GM18502 (cell line): ENCODE results near the gene WDTC1.
"Not testable (repeated sequence)": the region's sequence is repeated elsewhere in the genome, so short reads cannot be mapped to it uniquely, and the experiment has no call there.

ENCODE experiments used
- ATAC-seq: cut with Tn5 transposase; IDR thresholded peaks from one replicate; pipeline ENCODE4 v1.9.1; 2021; ENCODE audit warnings: mild to moderate bottlenecking; ENCODE audit not compliant: unreplicated experiment, poor library complexity

Gene WDTC1, protein sequence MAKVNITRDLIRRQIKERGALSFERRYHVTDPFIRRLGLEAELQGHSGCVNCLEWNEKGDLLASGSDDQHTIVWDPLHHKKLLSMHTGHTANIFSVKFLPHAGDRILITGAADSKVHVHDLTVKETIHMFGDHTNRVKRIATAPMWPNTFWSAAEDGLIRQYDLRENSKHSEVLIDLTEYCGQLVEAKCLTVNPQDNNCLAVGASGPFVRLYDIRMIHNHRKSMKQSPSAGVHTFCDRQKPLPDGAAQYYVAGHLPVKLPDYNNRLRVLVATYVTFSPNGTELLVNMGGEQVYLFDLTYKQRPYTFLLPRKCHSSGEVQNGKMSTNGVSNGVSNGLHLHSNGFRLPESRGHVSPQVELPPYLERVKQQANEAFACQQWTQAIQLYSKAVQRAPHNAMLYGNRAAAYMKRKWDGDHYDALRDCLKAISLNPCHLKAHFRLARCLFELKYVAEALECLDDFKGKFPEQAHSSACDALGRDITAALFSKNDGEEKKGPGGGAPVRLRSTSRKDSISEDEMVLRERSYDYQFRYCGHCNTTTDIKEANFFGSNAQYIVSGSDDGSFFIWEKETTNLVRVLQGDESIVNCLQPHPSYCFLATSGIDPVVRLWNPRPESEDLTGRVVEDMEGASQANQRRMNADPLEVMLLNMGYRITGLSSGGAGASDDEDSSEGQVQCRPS

DNA sequence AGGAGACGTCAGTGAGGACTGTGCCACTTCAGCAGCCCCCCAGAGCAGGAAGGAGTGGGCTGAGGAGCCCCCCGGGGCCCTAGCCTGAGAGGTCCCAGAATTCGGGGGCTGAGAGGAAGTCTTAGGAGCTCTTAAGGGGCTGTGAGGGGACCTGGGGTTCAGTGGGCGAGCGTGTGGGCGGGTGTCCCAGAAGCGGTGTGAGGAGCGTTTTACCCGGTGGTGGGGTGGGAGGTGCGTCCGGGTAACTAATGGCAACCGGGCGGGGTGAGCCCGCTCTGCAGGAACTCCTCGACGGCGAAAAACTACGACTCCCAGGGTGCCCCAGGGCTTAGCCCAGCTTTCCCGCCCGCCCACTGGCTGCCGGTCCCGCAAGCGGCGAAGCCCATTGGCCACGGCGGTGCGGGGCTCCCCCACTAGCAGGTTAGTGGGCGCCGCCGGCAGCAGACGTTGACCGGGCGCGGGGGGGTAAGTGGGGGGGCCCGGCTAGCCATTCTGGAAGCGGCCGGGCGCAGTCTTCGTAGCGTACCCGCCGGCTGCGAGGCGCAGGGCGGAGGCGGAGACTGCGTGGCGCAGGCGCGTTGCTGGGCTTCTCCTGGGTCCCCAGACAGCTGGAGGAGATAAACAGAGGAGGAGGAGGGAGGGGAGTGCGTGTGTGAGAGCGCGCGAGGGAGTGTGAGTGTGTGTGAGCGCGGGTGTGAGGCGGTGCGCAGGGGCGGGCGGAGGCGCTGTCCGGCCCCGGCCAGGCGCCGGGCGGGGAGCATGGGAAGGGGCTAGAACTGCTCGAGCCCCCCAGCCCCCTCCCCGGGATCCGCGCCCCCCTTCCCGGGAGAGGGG lies at the start of gene WDTC1:
WDTC1 (plus strand) TSS at position 584 of the 834 bp plus-strand sequence. CDS start 26,423 bp downstream, outside the sequence.
- ATAC-seq = peak; percentile 92

DNA sequence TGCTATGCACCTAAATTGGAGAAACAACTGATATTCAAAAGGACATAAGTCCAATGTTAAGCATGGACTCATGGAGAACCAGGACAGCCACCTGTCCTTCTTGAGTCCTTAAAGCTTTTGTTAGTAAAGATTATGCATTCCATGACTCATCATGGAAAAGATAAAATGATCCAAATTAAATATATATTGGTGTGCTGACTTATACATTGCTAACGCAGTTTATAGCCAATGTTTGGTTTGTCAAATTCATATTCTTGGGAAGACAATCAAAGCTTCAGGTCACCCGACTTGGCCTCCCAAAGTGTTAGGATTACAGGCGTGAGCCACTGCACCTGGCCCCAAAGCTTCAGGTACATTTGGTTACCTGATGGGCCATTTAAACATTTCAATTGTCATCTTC lies 49.8 kb upstream of the WDTC1 start:
- ATAC-seq = not testable (repeated sequence)

DNA sequence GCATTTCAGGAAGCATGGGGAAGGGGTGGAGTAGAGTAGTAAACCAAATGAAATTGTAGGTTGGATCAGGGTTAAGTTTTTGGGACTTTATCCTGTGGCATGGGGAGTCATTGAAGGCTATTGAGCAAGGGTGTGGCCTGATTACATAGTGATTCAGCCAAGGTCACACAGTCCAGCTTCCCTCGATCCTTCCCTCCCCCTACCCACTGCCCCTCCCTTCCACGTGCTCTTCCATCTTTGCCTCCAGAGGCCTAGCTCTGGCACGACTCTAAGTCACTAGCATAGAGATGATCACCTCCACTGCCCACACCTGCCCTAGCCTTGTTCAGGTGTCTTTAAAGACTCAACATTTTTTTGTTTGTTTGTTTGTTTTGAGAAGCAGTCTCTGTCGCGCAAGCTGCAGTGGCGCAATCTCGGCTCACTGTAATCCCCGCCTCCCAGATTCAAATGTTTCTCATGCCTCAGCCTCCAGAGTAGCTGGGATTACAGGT lies 42.3 kb upstream of the WDTC1 start:
- no peak for ATAC-seq

DNA sequence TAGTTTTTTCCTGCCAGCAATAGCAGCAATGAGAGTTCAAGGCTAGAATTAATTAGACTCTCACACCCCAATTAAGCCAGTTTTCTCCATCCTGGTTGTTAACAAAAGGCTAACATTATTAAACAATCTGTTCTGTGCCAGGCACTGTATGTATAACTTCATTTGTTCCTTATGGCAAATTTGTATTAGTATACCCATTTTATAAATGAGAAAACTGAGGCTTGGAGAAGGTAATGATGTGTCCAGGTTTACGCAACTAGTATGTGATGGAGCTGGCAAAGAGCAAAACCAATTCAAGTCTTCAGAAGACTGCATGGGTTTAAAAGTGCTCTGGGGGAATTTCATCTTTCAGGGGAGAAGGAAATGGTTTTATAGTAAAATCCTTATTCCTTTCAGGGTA lies 41.2 kb upstream of the WDTC1 start:
- no peak for ATAC-seq

DNA sequence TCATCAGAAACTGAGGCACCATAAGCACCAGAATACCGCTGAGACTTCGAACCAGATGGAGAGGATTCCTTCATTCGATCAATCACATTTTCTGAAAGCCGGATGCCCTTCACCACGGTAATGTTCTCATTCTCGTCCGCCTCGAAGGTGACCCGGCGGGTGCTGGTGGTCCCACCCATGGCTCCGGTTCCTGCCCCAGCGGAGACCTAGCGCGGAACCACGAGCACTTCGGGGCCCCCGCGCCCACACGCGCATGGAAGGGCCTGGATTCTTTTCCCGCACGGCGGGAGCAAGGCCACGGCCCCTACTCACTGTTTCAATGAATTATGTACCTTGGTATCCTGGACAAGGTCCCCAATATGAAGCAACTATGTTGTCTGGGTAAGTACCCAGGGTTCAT lies 33.1 kb upstream of the WDTC1 start:
- ATAC-seq = no peak

DNA sequence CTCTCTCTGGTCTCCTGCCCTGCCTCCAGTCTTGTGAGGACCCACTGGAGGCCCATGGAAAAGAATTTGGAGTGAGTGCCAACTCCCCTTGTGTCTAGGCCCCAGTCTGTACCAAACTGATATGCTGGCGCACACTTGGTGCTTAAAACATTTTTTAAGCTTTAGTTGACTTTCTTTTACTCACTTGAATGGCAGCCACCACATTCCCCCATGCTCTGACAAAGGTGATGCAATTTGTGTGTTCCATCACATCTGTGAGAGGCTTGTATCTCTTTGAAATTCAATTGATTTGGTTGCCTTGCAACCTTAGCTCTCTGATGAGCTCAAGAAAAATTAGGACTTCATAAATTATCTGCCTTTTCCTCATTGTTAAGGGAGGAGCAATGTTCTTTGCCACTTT lies 30.5 kb upstream of the WDTC1 start:
- no peak for ATAC-seq

DNA sequence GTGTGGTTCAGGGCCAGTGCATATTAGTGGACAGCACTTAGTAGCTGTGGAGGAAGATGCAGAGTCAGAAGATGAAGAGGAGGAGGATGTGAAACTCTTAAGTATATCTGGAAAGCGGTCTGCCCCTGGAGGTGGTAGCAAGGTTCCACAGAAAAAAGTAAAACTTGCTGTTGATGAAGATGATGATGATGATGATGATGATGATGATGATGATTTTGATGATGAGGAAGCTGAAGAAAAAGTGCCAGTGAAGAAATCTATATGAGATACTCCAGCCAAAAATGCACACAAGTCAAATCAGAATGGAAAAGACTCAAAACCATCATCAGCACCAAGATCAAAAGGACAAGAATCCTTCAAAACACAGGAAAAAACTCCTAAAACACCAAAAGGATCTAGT lies 27.2 kb upstream of the WDTC1 start:
- ATAC-seq = not testable (repeated sequence)

DNA sequence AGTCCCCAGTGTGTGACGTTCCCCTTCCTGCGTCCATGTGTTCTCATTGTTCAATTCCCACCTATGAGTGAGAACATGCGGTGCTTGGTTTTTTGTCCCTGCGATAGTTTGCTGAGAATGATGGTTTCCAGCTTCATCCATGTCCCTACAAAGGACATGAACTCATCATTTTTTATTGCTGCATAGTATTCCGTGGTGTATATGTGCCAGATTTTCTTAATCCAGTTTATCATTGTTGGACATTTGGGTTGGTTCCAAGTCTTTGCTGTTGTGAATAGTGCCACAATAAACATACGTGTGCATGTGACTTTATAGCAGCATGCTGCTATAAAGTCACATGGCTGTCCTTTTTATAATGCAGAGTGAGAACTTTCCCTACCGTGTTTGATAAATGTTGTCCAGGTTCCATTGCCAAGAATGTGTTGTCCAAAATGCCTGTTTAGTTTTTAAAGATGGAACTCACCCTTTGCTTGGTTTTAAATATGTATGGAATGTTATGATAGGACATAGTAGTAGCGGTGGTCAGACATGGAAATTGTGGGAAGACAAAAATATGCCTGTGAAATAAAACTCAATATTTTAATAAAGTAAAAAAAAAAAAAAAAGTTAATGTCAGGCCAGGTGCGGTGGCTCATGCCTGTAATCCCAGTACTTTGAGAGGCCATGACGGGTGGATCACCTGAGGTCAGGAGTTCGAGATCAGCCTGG lies 26.1 kb upstream of the WDTC1 start:
- ATAC-seq = not testable (repeated sequence)

DNA sequence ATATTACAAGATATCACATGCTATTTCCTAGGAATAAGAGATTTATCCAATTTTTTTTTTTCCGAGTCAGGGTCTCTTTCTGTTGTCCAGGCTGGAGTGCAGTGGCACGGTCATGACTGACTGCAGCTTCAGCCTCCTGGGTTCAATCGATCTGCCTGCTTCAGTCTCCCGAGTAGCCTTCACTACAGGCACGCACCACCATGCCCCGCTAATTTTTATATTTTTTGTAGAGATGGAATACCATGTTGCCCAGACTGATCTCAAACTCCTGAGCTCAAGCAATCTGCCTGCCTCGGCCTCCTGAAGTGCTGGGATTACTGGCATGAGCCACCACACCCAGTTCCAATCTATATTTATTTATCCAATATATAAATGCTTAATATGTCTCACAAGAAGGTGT lies 18.0 kb upstream of the WDTC1 start:
- no peak for ATAC-seq

DNA sequence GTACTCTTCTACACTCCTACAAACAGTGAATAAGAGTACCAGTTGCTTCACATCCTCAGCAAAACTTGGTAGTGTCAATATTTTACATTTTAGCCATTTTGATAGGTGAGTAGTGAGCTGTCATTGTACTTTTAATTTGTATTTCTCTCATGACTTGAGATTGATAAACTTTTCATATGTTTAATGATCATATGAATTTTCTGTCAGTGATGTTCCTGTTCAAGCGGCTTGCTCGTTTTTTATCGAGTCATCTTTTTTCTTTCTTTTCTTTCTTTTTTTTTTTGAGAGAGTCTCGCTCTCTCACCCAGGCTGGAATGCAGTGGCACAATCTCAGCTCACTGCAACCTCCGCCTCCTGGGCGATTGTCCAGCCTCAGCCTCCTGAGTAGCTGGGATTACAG lies 17.0 kb upstream of the WDTC1 start:
- ATAC-seq = no peak

DNA sequence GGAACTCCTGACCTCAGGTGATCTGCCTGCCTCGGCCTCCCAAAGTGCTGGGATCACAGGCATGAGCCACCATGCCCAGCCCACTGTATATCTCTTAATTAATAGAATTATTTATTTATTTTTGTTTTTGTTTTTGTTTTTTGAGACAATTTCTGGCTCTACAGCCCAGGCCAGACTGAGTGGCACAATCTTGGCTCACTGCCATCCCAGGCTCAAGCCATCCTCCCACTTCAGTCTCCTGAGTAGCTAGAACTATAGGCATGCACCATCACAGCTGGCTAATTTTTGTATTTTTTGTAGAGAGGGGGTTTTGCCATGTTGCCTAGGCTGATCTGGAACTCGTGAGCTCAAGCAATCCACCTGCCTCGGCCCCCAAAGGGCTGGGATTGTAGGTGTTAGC lies 15.7 kb upstream of the WDTC1 start:
- ATAC-seq = no peak

DNA sequence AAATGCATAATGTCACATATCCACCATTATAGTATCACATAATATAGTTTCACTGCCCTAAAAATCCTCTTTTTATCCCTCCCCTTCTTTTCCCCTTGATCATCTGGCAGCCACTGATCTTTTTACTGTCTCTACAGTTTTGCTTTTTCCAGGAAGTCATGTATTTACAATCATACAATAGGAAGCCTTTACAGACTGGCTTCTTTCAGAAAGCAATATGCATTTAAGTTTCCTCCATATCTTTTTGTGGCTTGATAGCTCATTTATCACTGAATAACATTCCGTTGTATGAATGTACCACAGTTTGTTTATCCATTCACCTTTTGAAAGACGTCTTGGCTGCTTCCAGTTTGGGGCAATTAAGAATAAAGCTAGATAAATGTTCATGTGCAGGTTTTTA lies 14.3 kb upstream of the WDTC1 start:
- no peak for ATAC-seq

DNA sequence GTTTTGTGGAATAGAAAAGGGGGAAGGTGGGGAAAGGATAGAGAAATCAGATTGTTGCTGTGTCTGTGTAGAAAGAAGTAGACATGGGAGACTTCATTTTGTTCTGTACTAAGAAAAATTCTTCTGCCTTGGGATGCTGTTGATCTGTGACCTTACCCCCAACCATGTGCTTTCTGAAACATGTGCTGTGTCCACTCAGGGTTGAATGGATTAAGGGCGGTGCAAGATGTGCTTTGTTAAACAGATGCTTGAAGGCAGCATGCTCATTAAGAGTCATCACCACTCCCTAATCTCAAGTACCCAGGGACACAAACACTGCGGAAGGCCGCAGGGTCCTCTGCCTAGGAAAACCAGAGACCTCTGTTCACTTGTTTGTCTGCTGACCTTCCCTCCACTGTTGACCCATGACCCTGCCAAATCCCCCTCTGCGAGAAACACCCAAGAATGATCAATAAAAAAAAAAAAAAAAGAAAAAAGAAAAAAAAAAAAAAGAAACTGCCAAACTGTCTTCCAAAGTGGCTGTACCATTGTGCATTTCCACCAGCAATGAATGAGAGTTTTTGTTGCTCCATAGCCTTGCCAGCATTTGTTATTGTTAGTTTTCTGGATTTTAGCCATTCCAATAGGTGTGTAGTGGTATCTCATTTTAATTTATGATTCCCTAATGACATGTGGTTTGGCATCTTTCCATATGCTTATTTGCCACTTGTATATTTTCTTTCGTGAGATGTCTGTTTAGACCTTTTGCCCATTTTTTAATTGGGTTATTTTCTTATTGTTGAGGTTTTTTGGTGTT lies 13.5 kb upstream of the WDTC1 start:
- ATAC-seq = not testable (repeated sequence)

DNA sequence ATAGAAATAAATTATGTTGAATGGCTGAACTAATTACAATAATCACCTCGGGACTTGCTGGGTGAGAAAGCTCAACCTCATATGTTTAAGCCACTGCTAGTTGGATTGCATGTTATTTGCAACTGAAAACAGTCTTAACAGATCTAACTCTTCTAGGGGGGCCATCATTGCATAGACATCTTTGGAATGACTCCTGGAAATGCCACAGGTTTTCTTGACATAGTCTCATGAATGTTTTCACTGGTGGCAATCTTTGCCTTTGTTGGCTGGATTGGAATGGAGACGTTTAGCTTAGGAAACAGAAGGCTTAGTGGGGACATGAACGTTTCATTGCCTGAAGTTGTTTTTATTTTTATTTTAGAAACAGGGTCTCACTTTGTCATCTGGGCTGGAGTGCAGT lies 8.8 kb upstream of the WDTC1 start:
- no peak for ATAC-seq

DNA sequence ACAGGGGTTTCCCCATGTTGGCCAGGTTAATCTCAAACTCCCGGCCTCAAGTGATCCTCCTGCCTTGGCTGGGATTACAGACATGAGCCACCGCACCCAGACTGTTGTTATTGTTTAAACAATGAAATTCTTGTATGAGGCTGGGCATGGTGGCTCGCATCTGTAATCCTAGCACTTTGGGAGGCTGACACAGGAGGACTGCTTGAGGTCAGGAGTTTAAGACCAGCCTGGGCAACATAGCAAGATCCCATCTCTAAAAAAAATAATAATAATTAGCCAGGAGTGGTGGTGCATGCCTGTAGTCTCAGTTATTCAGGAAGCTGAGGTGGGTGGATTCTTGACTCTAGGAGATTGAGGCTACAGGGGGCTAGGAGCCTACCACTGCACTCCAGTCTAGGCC lies 6.7 kb upstream of the WDTC1 start:
- ATAC-seq = no peak

DNA sequence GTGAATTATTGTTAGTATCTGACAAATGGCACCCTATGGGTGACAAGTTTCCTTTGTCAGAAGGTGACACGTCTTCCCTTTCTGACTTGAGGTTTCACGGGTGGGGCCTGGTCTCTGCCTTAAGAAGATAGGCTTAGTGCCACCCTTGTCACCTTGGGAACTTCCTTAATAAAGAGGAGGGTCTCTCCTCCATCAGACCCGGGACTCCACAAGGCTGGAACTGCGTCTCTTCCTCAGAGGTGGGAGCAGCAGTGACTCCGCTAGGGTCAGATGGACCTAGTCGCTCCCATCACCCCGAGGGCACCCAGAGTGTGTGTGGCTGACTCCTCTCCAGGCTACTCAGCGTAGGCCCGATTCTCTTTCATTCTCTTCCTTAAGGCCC lies 774 bp upstream of the WDTC1 start:
- ATAC-seq = peak; percentile 4

DNA sequence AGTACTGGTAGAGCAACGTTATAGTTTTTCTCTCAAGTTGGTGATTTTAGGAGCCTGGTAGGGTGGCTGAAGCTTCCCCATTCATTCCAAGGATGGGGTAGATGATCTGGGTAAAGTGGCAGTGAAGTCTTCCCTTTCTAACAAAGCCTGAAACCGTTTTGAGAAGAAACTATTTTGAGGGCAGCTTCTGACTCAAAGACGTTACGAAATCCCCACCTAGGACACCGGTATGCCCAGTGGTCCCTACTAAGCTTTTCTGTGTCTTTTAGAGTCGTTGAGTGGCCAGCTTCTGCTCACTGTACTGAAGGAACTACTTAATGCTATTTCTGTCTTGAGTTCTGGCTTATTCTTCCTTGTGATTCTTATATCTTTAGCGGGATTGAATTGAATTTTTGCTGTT lies 1.4 kb downstream of the WDTC1 start:
- no peak for ATAC-seq

DNA sequence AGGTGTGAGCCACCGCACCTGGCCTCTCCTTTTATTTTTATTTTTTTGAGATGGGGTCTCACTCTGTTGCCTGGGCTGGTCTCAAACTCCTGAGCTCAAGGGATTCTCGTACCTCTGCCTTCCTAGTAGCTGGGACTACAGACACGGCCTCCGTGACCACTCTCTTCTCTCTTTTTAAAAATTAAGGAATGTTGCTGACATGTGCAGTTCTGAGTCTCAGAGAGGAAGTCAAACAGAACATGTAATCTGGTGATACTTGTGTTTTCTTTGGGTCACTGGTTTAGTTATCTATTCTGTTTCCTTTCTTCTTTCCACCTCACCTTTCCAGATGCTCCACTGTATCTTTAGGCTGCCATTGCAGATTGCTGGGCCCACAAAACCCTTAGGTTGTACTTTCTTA lies 2.7 kb downstream of the WDTC1 start:
- no peak for ATAC-seq

DNA sequence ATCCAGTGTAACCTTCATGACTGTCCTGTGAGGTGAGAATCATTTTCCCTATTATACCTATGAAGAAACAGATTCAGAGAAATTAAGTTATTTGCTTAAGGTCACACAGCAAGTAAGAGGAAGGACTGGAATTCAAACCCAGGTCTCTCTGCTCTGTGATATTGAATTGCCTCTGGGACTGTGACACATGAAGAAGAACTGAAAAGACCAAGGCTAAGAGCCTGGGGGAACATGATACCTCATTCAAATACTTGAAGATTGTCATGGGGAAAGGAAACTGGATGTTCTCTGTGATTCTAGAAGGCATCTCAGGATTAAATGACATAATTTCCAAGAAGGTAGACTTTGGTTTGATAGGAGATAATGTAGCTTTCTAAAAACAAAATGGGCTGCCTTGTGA lies 3.6 kb downstream of the WDTC1 start:
- no peak for ATAC-seq

DNA sequence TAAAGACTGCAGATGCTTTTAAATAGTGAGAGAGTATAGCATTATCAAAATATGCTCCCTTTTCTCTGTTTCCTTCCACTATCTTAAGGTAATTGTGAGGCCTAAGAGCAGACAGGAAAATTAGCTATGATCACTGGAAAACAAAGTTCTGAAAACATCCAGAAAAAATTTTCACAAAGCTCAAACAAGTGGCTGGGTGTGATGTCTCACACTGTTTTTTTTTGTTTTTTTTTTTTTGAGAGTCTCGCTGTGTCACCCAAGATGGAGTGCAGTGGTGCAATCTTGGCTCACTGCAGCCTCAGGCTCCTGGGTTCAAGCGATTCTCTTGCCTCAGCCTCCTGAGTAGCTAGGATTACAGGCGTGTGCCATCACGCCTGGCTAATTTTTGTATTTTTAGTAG lies 7.2 kb downstream of the WDTC1 start:
- no peak for ATAC-seq
